AG09309 (cell line): ENCODE results near the gene CAST.

Experiments used
- DNase-seq: peaks from one replicate; pipeline ENCODE4 v3.0.0-alpha.2; 2010; ENCODE audit warnings: low read depth
- H3K4me3 ChIP-seq: 2 replicates; pipeline ENCODE4 v1.5.1; 2011; ENCODE audit warnings: mild to moderate bottlenecking, low read depth, low read length, moderate library complexity; ENCODE audit not compliant: control insufficient read depth
- TF ChIP-seq, protein P1 (sequence below): IDR thresholded peaks from 2 replicates; pipeline ENCODE4 v1.5.1; 2011; ENCODE audit warnings: mild to moderate bottlenecking, low read depth, low read length, inconsistent platforms; ENCODE audit not compliant: insufficient read depth, control insufficient read depth; ENCODE audit errors: missing control alignments

The CAST gene

DNA sequence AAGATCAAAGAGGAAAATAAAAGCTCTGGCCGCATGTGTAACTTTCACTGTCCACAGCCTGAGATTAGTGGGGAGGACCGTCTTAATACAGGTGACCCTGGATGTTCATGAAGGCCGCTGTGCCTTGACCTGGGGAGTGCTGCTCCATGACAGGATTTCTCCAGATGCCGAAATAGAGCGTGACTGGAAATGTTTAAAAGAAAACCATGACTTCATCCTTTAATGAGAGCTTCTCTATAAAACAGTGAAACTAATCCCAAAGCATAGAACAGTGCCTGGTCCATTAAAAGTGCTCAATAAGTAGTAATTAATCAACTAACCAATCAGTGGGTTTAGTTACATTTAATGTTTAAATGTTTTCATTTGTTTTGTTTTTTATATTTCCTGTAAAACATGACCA, 82.8 kb downstream of the CAST start:
- DNase-seq, result no peak
- TF ChIP-seq, protein P1, sequence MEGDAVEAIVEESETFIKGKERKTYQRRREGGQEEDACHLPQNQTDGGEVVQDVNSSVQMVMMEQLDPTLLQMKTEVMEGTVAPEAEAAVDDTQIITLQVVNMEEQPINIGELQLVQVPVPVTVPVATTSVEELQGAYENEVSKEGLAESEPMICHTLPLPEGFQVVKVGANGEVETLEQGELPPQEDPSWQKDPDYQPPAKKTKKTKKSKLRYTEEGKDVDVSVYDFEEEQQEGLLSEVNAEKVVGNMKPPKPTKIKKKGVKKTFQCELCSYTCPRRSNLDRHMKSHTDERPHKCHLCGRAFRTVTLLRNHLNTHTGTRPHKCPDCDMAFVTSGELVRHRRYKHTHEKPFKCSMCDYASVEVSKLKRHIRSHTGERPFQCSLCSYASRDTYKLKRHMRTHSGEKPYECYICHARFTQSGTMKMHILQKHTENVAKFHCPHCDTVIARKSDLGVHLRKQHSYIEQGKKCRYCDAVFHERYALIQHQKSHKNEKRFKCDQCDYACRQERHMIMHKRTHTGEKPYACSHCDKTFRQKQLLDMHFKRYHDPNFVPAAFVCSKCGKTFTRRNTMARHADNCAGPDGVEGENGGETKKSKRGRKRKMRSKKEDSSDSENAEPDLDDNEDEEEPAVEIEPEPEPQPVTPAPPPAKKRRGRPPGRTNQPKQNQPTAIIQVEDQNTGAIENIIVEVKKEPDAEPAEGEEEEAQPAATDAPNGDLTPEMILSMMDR, result no peak
- no peak overlapping the region for H3K4me3 ChIP-seq

DNA sequence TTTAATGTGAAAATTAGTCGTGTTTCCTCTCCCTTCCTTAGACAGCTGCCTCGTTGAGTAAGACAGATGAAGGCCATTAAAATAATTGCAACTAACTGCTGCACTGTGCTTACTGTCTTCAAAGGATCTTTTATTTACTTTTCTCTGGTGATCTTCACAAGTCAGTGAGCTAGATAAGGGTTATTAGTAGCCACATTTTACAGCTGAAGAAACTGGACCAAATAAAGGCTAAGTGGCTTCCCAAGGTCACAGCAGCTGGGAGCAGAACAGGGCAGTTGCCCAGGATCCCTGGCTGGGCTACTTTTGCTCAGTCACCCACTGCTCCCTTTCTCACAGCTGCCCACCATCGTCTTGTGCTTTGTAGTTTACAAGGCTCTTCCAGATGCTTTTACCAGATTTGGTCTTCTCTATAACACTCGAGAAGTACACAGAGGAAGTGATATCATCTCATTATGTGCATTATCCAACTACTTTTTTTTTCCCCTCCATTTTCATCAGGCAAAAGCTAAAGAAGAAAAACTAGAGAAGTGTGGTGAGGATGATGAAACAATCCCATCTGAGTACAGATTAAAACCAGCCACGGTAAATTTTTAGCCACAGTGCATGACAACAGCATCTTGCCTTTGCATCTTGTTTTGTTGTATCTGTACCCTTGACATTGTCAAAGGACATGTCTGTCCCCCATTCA, 83.8 kb downstream of the CAST start:
- H3K4me3 ChIP-seq, result no peak overlapping the region
- DNase-seq, result no peak
- TF ChIP-seq, protein P1, result no peak

DNA sequence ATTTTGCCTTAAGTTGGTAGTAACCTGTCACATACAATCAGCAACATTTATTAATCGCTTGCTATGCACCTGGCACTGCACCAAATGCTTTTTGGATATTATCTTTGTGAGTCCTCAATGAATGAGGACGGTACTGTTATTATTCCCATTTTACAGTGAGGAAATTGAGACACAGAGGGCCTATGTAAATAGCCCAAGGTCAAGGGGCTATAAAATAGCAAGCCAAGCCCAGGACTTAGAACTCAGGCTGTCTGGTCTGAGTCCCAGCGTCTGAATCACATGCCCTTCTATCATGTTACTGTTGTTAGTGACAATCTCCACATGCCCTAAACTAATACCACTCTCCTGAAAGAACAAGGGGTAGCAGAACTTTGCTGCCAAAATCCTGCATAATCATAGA, 85.5 kb downstream of the CAST start:
- TF ChIP-seq, protein P1, result no peak

DNA sequence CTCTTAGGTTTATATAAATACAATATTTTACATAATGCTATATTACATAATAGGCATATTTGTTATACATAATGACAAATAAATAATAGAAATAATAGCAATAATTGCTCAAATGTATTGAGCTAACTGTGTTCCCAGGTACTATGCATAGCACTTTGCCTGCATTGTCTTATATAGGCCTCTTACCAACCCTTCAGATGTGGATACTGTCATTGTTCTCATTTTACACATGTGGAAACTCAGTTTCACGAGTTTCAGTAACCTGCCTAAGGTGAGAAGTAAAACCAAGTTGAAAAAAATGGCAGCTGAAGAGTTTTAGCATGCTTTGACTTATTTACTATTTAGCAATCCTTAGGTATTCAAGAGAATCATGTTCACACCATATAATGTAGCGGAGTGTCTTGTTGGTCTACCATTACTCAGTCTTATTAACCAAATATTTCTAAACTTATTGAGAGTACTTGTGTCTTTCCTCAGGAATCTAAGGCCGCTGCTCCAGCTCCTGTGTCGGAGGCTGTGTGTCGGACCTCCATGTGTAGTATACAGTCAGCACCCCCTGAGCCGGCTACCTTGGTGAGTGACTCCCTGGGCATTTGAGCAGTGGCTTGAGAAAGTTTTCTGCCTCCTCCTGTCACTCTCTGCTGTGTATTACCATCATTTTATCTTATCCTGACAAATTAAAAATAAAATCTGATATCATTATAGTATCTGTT, 88.1 kb downstream of the CAST start:
- TF ChIP-seq, protein P1, result no peak
- no peak overlapping the region for H3K4me3 ChIP-seq
- no peak for DNase-seq

More for the DNA sequence above, 85.5 kb downstream of the CAST start:
- DNase-seq, result no peak
- no peak overlapping the region for H3K4me3 ChIP-seq

DNA sequence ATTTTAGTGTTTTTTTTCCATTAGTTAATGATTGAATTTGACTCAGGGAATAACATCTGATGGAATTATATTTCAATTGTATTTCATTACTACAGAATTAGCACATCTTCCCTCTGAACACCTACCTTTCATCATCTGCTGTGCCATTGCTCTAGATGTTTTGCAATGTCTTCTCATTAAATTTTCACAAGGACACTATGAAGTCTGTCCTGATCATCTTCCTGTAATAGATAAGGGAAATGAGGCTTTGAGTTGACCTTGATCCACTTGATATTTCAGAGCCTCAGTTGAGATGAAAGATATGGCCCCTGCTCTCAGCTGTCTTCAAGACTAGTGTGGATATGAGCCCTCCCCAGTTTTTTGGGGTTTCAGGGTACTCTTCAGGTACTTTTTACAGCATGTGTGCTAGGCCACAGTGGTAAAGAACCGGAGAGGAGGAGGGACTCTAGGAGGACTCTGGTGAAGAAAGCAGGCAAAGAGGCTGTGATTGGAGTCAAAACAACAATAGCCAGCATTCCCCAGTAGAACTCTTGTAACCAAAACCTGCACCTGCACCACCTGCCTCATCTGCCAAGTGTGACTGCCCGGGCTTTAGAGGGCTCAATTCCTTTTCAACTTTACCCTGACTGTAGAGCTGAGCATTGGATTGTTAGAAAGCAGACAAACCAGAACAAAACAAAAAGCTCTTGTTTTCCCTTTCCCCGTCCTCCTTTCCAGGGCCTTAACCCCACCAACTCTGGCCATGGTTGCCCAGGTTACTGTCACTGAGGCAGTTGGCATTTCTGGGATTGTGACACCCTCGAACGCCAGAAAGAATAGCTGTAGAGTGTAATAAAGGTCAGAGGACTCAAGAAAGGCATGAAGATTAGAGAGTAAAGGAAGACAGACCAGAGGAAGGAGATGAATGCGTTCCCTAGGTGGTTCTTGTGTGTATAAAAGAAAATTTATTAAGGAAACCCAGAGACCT, 89.3 kb downstream of the CAST start:
- H3K4me3 ChIP-seq, result no peak overlapping the region
- no peak for DNase-seq
- TF ChIP-seq, protein P1, result no peak

DNA sequence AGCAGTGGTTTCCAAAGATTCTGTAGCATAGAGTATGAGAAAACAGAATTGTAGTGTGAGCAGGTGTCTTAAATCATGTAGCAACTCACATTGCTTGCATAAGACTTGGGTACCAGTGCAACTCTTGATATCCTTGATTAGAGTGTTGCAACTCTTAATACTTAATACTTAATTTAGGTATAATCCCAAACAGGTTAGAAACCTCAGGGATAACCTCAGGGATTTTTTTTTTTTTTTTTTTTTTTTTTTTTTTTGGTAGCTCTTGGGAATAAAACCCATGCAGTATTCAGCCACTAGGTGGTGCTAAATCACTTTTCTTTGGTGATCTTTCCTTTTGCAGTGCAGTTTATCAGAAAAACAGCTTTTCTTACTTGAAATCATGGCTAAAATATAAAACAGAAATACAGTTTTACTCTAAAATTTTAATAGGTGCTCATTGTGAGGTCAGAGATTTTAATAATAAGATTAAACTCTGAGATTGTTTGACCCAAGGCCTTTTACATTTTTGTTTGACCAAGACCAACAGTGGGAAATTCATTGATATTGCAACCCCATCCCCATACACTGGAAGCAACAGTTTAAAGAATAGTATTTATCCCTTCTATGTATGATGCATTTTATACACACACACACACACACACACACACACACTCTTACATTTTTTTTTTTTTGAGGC, 90.3 kb downstream of the CAST start:
- DNase-seq, result peak; percentile 35
- H3K4me3 ChIP-seq, result no peak overlapping the region
- TF ChIP-seq, protein P1, result peak; percentile 59
